CD4-positive, alpha-beta T cell treated with Interleukin-4 for 4 hours (primary cell): ENCODE data around the gene IFRD2.
"Not testable (repeated sequence)": the region's sequence is repeated elsewhere in the genome, so short reads cannot be mapped to it uniquely, and the experiment has no call there.

Source experiments
- DNase-seq: peaks from one replicate; pipeline ENCODE4 v3.0.0-alpha.2; 2020

The IFRD2 gene

GRCh38 chr3:50299929-50300680 lies 7.9 kb upstream of the IFRD2 start:
- no peak for DNase-seq

GRCh38 chr3:50299638-50299928 lies 7.4 kb upstream of the IFRD2 start:
- DNase-seq = no peak

- DNase-seq = peak; percentile 99
Measured at GRCh38 chr3:50298836-50299637, 6.8 kb upstream of the IFRD2 start, which contains the start of the genes HYAL3 and NAA80. Gene HYAL3 (minus strand): TSS chr3:50299405. CDS start chr3:50295602, 3,803 bp downstream. Gene NAA80 (minus strand): TSS chr3:50299405. CDS start chr3:50297463, 1,942 bp downstream.

DNA sequence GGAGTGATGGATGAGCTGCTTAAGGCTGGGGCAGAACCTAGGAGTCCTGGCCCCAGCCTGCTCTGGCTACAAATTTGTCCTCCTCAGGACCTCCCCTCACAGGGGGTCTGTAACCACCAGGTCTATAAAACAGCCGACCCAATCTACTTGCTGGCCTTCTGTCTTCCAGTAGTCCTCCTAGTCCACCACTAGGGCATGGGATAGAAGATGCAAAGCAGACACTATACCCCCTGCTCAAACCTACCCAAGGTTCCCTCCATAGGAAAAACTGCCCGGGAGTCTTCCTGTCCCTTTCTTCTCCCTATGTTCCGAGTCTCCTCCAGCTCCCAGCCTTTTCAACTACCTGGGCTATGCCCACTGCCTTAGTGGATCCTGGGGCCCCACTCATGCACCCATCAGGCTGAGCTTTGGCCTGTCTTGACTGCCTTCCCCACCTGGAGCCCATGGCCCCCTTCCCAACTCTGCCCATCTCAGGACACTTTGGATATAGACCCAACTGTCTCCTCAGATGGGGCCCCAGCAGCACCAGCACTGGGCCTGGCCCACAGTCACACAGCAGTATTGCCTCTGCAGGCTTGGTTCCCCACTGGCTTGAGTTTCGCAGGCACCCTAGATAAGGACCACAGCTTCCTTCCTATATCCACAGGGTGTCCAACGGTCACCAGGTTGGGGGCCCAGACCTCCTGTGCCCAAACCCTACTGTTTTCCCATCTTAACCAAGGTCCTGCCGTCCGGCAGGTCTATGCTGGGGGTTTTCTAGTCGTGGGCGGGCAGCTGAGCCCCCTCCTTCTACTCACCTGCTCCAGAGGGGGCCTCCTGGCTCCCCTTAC lies 5.9 kb upstream of the IFRD2 start:
- no peak for DNase-seq

- no peak for DNase-seq
Measured at GRCh38 chr3:50297384-50297775, 5.2 kb upstream of the IFRD2 start.

- no peak for DNase-seq
Measured at GRCh38 chr3:50296721-50297383, 4.6 kb upstream of the IFRD2 start.

DNA sequence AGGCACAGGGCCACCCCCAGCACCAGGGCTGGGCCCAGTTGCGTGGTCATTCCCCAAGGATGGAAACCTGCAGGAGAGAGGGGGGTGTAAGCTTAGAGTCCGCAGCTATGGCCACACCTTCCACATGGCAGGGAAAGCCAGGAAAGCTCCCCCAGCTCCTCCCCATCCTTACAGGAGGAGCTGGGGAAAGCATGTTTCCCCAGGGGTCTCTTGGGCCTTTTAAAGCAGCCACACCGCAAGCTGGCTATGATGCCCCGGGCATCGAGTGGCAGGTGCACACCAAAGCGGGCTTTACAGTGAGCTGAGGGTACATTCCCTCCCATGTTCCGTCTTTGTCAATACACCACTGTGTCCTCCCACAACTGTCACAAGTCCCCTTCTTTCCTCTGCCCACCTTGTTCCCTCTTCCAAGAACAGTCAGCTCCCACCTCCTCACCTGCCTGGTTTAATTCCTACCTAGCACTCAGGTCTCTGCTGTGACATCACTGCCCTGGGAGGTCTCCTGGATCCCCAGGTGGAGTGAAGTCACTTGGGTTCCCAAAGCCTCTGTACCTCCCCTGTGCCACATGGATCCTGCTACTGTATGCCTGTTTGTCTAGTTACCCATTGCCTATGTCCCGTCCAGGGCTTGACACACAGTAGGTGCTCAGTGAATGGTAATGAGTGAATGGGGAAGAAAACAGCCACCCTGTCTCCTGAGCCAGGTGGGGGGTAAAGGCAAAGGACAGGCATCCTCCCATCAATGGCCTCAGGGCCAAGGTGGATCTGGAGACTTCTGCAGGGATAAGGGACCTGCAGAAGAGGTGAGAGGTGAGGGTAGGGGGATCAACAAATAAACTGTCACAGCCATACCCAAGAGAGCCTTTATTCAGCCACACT lies 3.6 kb upstream of the IFRD2 start:
- DNase-seq = no peak

DNA sequence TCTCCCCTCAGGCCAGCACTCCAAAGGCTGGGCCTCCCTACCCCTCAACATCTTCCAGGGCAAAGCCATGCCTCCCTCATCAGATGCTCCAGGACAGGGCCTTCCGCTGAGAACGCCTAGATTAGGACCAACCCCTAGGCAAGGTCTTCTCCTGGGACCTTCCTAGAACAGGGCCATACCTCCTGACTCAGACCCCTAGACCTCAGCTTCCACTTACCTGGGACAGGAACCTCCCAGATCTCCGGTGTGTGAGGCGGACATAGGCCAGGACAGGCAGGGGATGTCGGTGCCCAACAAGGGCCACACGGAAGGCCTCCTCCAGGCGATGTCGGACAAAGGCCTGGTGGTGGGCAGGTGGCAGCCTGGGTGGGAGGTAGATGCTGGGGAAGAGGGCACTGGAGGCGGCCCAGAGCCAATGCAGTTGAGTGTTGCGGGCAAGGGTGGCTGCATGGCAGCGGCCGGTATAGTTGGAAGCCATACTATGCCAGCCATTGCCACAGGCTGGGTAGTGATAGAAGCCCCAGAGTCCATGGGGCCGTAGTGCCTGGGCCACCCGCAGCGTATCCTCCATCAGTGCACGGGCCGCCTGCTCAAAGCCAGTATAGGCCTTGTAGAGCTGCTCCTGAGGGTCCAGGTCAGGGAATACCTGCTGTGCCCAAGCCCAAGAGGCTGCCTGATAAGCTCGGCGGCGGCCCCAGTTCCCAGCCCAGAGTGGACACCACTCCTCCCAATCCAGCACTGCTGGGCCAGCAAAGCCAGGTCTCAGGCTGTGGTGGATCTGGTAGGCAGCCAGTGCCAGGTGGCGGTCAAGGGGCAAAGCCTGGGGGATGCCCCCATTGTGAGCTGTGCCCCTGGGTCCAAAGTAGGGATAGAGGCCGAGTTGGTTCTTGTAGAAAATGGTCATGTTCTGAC lies 2.5 kb upstream of the IFRD2 start:
- no peak for DNase-seq

GRCh38 chr3:50294089-50294488 lies 1.9 kb upstream of the IFRD2 start:
- no peak for DNase-seq

DNA sequence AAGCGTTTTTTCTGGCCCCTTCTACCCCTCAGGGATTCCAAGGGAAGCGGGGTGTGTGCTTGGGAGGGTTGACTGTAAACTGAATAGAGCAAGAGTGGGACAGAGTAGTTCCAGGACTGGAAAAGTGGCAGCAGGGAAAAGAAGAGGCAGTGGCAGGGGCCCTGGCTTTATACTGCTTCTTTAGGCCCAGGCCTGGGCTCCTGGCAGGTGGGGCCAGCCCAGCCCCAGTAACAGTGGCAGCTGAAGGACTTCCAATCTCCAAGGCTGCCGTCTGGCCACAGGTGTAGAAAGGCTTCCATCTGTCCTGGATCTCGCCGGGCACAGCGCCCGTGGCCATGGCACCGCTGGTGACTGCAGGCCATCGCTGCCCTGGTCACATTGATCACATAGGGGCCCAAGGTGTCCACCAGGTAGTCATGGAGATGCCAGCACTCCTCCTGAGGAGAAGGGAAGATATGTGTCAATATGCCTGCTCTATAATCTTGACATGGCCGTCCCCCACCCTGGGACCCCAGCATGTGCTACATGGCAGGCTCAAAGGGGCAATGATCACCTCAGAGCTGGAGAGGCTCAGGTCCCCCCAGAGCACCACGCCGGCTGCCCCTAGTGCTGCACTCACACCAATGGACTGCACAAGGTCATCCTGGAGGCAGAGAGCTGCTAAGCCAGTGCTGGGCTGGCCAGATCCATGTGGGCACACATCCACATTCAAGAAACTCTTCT lies 1.0 kb upstream of the IFRD2 start:
- no peak for DNase-seq

DNA sequence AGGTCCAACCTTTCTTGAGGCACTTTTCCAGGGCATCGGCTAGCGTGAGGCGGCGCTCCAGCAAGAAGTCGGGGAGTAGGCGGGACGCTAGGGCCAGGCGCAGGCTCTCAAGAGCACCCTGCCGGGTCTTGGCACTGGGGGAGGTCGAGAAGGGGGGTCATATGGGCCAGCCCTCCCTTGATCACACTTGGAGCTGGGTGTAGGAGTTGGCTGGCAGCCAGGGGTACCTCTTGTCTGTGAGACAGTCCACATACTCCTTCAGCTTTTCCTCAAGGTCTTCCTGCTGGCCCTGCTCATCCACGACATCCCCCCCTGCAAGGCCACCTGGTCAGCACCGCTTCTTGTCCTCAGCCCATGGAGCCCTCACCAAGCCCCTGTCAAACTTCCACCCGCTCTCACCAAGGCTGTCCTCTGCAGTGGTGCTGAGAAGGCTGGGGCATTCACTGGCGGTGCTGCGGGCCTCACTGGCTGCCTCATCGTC lies 2.0 kb downstream of the IFRD2 start:
- no peak for DNase-seq

DNA sequence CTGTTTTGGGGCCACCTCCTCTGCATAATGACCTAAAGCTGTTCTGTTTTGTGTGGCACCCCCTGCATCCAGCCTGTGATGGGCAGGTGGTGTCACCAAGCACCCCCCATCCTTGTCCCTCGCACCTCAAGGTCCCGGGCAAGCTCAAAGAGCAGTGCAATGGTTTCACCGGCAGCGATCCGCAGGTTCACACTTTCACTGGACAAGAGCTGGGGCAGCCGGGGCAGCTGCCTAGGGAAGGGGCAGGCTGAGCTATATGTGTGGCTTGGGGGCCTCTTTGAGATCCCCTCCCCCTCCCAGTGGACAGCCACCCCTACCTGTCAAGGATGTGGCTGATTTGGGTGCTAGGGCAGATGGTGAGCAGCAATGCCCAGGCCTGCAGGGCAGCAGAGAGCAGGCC lies 3.1 kb downstream of the IFRD2 start:
- DNase-seq = no peak

DNA sequence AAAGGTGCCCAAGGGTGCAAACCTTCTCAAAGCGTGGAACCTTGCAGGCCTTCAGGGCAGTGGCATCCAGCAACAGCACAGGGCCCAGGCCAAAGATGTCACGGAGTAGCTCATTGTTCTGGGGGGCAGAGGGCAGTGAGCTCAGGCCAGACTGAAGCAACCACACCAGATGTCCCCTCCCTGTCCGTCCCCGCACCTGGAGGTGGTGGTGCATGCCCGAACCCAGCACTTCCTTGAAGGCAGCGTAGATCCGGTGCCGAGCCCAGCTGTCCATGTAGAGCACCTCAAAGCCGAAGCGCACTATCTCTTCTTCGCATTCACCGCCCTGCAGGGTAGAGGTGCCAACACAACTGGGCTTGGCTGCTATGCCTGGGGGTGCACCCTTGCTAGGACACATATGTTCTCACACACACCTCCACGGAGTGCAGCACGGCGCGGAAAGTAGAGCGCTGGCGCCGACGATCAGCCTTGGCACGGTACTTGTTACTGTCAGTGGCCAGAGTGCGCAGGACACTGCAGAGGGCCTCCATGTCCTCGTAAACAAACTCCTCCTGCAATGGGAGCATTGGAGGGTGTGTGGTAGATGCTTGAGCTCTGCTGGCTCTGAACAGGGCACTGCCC lies 3.7 kb downstream of the IFRD2 start:
- DNase-seq = no peak

- no peak for DNase-seq
Measured at GRCh38 chr3:50287262-50287661, 5.0 kb downstream of the IFRD2 start.

DNA sequence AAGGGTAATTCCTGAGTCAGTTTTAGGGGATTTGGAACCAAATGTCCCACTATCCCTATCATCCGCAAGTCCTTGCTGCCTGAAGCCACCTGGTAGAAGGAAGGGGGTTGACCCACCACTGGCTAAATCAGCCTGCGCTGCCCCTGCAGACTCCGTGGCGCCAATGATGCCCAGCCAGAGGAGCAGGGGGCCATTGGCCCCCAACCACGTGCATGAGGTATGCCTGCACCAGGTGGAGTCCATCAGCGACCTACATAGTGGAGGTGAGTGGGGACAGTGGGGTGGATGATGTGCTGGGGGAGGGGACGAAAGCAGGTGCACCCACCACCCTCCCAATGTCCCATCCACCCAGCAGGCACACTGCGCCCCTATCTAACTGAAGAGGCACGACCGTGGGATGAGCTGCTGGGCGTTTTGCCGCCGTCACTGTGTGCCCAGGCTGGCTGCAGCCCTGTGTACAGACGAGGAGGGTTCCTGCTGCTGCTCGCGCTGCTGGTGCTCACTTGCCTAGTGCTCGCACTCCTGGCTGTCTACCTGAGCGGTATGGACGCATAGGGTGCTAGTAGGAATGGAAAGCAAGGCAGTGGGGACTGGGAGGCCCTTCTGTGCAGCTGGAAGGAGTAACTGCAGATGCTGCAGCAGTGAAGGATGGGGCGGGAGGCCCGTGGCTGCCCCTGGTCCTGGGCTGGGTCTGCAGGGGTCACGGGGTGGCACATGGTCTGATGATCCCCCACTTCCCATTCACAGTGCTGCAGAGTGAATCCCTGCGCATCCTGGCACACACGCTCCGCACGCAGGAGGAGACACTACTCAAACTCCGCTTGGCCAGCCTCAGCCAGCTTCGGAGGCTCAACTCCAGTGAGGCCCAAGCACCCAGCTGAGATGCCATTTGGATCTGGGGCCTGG lies 5.7 kb downstream of the IFRD2 start:
- DNase-seq = no peak

DNA sequence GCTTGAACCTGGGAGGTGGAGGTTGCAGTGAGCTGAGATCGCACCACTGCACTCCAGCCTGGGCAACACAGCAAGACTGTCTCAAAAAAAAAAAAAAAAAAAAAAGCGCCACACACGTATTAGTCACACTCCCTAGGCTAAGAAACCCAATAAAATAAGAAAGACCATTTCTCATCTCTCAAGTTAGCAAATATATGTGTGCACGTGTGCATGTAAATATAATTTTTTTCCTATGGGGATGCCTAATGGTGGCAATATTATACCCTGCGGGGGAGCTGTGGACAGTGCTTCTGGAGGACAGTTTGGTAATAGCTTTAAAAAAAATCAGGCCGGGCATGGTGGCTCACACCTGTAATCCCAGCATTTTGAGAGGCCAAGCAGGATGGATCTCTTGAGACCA lies 8.1 kb downstream of the IFRD2 start:
- not testable (repeated sequence) for DNase-seq

DNA sequence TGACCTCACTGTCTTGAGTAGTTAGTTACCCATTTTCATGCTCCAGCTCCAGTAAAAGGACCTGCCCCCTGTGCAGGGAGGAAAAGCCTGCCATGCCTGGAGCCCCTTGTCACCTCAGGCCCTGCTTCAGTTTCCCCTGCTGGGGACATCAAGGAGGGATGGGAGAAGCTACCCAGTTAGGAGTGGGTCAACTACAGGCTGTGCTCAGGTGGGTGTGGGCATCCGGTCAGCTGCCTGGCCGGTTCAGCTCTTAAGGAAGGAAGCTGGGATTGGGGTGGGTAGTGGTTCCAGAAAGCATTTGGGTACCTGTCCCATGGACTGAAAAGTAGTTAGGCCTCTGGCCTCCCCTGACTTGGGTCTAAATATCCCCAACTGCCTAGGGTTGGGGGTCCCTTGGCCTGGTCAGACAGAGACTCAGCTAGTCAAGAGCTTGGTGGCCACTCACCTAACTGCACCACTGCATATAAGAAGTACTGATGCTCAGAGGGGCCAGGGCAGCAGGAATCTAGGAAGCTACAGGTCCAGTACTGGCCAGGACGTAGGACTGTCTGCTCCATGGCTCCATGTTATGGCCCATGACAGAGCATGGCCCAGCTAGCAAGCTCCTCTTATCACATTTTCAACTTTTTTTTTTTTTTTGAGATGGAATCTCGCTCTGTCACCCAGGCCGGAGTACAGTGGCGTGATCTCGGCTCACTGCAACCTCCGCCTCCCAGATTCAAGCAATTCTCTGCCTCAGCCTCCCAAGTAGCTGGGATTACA lies 12.8 kb downstream of the IFRD2 start:
- no peak for DNase-seq

DNA sequence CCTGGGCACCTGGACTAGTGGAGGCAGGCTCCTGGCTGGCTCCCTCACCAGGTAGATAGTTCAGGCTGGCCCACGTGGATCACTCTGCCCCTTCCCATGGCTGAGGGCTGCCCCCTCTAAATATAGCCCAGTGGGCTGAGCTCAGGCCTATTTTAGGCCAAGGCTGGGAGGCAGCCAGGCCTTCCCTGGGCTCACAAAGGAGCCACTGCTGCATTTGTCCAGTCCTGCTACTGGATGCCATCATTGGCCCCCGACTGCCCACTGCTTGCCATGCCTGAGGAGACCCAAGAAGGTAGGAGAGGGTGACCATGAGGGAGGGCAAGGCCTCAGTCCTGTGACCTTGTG lies 13.4 kb downstream of the IFRD2 start, which contains the start of gene LSMEM2:
Gene LSMEM2, plus strand, starts transcription at position 208 of the 345 bp plus-strand sequence. Its CDS starts 27 bp downstream, at position 235.
- no peak for DNase-seq
